GM19467 (cell line): Measurements from ENCODE around the gene DUSP8.
"Not testable (repeated sequence)": the region's sequence is repeated elsewhere in the genome, so short reads cannot be mapped to it uniquely, and the experiment has no call there.

Source experiments
- ATAC-seq: cut with Tn5 transposase; IDR thresholded peaks from one replicate; pipeline ENCODE4 v1.9.1; 2021; ENCODE audit warnings: mild to moderate bottlenecking, moderate library complexity; ENCODE audit not compliant: unreplicated experiment

Gene DUSP8

GRCh38 chr11:1589996-1590395, 17.9 kb upstream of the DUSP8 start:
- ATAC-seq, result no peak

DNA sequence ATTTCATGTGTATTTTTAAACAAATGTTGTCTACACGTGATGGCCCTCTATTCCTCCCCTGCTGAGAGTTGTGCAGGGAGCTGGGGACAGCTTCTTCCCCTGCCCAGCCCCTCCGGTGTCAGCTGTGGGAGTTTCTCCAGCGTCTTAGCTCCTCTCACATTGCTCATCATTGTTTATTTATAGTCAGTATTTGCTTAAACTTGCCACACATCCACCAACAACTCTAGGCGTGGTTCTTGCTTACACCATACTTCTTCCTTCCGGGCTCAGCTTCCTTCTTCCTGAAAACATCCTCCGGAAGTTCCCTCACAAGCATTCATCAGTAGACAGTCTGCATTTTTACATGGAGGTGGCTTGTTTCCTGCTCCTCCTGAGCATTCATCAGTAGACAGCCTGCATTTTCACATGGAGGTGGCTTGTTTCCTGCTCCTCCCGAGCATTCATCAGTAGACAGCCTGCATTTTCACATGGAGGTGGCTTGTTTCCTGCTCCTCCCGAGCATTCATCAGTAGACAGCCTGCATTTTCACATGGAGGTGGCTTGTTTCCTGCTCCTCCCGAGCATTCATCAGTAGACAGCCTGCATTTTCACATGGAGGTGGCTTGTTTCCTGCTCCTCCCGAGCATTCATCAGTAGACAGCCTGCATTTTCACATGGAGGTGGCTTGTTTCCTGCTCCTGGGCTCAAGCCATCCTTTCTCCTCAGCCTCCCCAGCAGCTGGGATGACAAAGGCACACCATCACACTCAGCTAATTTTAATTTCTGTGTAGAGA, 17.3 kb upstream of the DUSP8 start:
- ATAC-seq, result not testable (repeated sequence)

- no peak for ATAC-seq
Measured at GRCh38 chr11:1586699-1587098, 14.6 kb upstream of the DUSP8 start.

DNA sequence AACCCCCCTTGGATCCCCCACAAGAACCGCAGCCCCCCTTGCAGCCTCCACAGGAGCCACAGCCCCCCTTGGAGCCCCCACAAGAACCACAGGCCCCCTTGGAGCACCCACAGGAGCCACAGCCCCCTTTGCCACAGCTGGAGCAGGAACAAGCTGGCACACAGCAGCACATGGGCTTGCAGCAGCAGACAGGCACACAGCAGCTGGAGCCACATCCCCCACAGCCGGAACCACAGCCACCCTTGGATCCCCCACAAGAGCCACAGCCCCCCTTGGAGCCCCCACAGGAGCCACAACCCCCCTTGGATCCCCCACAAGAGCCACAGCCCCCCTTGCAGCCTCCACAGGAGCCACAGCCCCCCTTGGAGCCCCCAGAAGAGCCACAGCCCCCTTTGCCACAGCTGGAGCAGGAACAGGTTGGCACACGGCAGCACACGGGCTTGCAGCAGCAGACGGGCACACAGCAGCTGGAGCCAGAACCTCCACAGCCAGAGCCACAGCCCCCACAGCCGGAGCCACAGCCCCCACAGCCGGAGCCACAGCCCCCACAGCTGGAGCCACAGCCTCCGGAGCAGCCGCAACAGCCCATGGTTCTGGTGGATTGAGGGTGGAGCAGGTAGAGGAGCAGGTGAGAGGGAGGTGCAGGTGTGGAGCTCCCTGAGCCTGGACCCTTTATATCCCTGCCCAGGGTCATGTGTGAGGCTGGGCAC, 12.7 kb upstream of the DUSP8 start, which contains the start of gene KRTAP5-1:
Gene KRTAP5-1, minus strand, starts transcription at position 623 of the 710 bp plus-strand sequence. Its CDS starts 34 bp downstream, at position 589.
- not testable (repeated sequence) for ATAC-seq

- ATAC-seq, result not testable (repeated sequence)
Measured at GRCh38 chr11:1582909-1583308, 10.8 kb upstream of the DUSP8 start.

DNA sequence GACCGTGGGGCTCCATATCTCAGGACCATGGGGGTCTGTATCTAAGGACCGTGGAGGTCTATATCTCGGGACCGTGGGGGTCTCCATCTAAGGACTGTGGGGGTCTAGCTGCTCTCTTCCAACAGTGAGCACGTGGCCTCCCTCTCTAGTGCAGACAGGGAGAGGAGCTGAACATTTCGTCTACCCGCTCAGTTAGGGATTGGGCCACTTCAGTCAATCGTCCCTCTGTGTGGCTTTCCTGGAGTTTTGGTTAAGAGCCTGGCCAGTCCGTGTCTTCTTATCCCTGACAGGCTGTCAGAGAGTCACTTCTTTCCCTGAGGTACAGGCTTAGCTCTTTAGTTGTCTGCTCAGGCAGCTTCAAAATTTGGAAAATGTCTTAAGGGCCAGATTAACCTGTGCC, 9.9 kb upstream of the DUSP8 start:
- no peak for ATAC-seq

- no peak for ATAC-seq
Measured at GRCh38 chr11:1576825-1577224, 4.8 kb upstream of the DUSP8 start.

DNA sequence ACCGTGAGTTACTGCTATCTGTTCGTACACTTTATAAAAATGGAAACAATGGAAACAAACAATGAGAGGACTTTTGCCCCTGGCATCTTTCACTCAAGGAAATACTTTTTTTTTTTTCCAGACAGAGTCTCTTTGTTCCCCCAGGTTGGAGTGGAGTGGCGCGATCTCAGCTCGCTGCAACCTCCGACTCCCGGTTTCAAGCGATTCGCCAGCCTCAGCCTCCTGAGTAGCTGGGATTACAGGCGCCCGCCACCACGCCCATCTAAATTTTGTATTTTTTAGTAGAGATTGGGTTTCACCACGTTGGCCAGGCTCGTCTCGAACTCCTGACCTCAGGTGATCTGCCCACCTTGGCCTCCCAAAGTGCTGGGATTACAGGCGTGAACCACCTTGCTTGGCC, 3.7 kb upstream of the DUSP8 start:
- ATAC-seq, result not testable (repeated sequence)

DNA sequence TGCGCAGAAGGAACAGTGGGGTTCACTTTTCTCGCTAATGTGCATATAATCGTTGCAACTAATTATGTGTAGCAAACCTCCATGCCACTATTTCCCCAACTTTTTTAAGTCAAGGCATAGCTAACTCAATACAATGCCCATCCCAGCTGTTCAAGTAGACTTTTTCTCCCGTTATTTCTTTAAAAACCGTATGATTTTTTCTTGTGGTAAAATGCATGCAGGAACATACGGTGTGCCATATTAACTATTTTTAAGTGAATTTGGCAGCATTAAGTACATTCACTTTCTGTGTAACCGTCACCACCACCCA, 2.8 kb upstream of the DUSP8 start:
- no peak for ATAC-seq

- ATAC-seq, result no peak
Measured at GRCh38 chr11:1574238-1574932, 2.3 kb upstream of the DUSP8 start.

DNA sequence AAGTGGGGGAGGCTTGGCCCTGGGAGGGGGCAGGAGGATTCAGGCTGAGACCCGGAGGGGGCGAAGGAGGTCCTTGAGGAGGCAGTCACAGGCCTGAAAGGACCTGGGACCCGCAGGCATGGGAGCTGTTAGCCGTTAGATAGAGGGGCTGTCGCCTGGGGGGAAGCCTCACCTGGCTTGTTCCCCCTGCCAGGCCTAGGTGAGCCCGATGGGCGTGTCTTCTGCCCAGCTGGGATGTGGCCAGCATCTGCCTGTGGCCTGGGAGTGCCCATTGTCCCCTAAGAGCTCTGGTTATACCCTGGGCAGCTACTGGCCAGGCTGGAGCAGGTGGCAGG, 1.8 kb upstream of the DUSP8 start:
- ATAC-seq, result no peak

DNA sequence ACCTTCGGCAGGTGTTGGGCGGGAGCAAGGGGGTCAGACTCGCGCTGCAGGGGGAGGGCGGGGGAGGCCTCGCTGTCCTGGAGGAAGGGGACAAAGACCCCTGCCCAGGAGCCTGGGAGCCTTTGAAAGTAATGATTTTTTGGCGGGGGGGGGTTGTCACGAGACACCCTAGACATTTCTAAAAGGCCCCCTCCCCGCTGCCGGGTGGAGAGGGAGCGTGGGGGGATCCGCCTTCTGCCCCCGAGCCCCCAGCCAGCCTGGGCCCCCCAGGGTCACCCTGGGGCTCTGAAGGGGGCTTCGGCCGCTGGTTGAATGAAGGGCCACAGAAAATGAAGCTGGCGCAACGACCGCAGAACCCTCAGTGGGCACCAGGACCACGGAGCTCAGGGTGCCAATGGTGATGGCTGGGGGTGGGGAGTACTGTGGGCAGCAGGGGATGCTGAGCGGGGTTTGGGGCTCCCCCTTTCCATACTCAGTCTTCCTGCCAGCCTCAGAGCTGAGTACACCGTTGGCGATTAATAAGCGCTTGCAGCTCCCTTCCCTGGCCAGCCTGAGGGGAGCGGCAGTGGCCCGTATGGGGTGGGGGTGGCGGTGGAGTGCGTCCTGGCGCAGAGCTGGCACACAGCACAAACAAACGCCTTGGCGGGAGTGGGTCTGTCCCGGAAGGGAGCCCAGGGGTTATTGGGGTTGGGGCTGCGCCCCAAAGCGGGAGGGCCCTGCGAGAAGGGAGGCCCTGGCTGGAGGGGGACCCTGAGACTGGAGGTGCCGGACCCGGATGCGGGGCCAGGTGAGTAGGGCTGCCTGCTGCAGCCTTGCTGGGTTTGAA, 1.2 kb upstream of the DUSP8 start:
- ATAC-seq, result no peak

GRCh38 chr11:1571760-1572196, 293 bp downstream of the DUSP8 start:
- no peak for ATAC-seq

- ATAC-seq, result no peak
Measured at GRCh38 chr11:1570896-1571759, 943 bp downstream of the DUSP8 start.

DNA sequence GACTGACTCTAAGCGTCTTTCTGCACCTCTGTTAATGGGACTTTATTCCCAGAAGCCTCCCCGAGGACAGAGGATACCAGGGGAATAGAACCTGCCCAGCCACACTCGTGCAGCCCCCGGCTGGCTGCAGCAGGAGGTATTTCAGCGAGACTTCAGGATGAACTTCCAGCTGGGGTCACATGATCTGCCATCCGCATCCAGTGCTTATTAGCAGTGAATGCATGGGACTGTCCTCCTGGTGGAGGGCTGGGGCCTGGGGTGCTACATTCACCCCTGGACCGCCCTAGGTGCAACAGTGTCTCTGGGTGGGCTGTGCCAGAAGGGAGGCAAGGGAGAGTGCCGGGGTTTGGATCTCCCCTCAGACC, 1.6 kb downstream of the DUSP8 start:
- no peak for ATAC-seq

GRCh38 chr11:1570001-1570453, 2.0 kb downstream of the DUSP8 start:
- no peak for ATAC-seq

DNA sequence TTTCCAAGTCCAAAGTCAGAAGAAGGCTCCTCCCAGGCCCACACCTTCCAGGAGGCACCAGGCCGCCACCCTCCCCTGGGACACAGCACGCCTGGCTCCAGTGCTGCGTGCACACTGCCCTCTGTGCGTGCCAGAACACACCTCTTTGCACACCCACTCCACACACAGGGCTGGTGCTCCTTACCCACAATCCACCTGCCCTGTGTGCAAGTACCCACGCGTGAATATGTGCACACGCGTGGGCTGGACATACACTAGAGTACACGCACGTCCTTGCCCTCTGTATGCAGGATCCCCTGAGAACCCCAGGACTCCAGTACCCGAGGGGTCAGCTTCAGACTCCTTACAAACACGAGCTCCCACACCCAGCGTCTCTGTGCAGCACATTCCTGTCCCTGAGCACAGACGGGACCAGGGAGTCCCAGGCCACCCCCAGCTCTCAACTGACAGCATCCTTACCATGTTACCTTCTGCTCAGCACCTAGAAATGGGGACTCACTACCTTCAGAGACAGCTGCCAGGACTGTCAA, 2.8 kb downstream of the DUSP8 start:
- no peak for ATAC-seq

DNA sequence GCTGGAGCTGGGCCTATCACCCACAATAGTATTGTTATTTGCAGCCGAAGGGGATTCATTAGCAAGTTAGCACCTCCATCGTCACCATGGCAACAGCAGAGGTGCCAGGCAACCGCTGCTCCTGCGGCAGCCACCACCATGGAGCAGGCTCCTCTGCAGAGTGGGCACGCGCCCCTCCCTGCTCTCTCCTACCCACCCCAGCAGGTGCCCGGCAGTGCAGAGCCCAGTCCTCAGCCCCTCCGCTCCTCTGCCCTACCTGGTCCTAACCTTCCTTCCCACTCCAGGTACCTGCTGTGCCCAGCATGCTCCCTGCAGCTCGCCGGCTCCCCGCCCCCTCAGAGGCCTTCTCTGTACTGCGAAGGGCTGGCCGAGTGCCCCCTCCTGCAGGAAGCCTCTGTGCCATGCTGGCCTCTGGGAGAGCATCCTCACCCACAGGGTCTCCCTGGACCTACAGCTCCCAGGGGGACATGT, 3.6 kb downstream of the DUSP8 start:
- no peak for ATAC-seq

- no peak for ATAC-seq
Measured at GRCh38 chr11:1567721-1568100, 4.4 kb downstream of the DUSP8 start.
